Activated naive CD8-positive, alpha-beta T cell (primary cell): ENCODE data around the gene TRPC4AP.

Experiments
- H3K27ac Mint-ChIP-seq: one replicate; pipeline ENCODE4 v1.8.0; 2021; ENCODE audit warnings: mixed read lengths
- H3K27me3 Mint-ChIP-seq: one replicate; pipeline ENCODE4 v1.8.0; 2021; ENCODE audit warnings: mixed read lengths
- H3K36me3 Mint-ChIP-seq: one replicate; pipeline ENCODE4 v1.8.0; 2021; ENCODE audit warnings: mixed read lengths
- H3K4me1 Mint-ChIP-seq: one replicate; pipeline ENCODE4 v1.8.0; 2021; ENCODE audit warnings: low read depth, mixed read lengths
- H3K4me3 Mint-ChIP-seq: one replicate; pipeline ENCODE4 v1.8.0; 2021; ENCODE audit warnings: mild to moderate bottlenecking, mixed read lengths
- H3K9me3 Mint-ChIP-seq: one replicate; pipeline ENCODE4 v1.8.0; 2021; ENCODE audit warnings: low read depth, mixed read lengths

TRPC4AP gene

DNA sequence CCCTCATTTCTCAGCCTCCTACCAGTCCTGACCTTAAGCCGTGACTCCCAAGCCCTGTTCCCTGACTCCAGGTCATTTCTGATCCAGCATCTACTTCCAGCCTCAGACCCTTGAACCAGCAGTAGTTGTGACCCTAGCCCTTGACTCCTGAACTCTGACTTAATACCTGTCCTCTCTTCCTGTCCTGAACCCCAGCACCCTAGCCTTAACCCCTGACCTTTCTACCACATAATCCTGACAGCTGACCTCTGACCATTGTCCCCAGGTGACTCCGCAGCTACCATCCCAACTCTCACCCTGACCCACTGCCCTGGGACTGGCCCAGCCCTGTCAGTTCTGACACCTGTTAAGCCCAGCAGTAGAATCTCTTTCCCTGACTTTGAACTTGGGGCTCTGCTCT is 94.8 kb downstream of the TRPC4AP start:
- no peaks in the 10 kb centered on the region for H3K27me3 Mint-ChIP-seq
- H3K4me3 Mint-ChIP-seq, result no peak overlapping the region
- no peaks in the 10 kb centered on the region for H3K4me1 Mint-ChIP-seq
- no peaks in the 10 kb centered on the region for H3K9me3 Mint-ChIP-seq
- H3K36me3 Mint-ChIP-seq, result peaks cover 3% of the 10 kb centered on the region
- H3K27ac Mint-ChIP-seq, result peak overlapping the region; percentile 55

DNA sequence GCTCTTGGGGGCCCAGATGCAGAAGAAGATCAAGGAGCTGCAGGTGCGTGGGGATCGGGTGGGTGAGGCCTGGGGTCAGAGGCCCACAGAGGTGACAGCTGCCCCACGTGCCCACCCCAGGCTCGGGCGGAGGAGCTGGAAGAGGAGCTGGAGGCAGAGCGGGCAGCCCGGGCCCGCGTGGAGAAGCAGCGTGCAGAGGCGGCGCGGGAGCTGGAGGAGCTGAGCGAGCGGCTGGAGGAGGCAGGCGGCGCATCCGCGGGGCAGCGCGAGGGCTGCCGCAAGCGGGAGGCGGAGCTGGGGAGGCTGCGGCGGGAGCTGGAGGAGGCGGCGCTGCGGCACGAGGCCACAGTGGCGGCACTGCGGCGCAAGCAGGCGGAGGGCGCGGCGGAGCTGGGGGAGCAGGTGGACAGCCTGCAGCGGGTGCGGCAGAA is 95.5 kb downstream of the TRPC4AP start:
- no peaks in the 10 kb centered on the region for H3K9me3 Mint-ChIP-seq
- H3K4me1 Mint-ChIP-seq, result no peaks in the 10 kb centered on the region
- no peak overlapping the region for H3K27ac Mint-ChIP-seq
- H3K27me3 Mint-ChIP-seq, result no peaks in the 10 kb centered on the region
- H3K4me3 Mint-ChIP-seq, result no peak overlapping the region
- peaks cover 3% of the 10 kb centered on the region for H3K36me3 Mint-ChIP-seq

DNA sequence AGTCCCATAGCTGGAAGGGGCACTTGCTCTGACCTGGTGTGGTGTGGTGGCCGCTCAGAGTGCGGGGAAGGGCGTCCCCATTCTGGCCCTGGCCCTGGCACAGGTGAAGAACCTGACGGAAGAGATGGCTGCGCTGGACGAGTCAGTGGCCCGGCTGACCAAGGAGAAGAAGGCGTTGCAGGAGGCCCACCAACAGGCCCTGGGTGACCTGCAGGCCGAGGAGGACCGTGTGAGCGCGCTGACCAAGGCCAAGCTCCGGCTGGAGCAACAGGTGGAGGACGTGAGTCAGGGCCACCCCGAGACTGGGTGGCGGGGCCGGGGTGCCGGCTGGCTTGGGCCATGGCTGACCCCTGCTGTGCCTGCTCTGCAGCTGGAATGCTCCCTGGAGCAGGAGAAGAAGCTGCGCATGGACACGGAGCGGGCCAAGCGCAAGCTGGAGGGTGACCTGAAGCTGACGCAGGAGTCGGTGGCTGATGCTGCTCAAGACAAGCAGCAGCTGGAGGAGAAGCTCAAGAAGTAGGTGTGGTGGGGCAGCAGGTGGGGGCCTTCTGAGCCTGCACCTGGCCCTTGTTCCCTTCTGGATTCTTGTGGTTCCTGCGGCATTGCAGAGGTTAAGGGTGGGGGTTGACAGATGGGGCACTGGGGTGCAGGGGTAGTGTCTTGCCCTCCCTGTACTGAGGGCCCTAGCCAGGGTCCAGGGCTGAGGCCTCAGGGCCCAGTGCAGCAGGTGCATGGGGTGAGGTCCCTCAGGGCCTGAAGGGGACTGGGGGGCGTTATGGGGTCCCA is 96.2 kb downstream of the TRPC4AP start:
- H3K9me3 Mint-ChIP-seq, result no peaks in the 10 kb centered on the region
- H3K36me3 Mint-ChIP-seq, result peaks cover 3% of the 10 kb centered on the region
- H3K4me1 Mint-ChIP-seq, result no peaks in the 10 kb centered on the region
- H3K4me3 Mint-ChIP-seq, result no peak overlapping the region
- no peak overlapping the region for H3K27ac Mint-ChIP-seq
- no peaks in the 10 kb centered on the region for H3K27me3 Mint-ChIP-seq

- H3K4me1 Mint-ChIP-seq, result no peaks in the 10 kb centered on the region
- no peaks in the 10 kb centered on the region for H3K9me3 Mint-ChIP-seq
- no peaks in the 10 kb centered on the region for H3K27me3 Mint-ChIP-seq
- no peak overlapping the region for H3K4me3 Mint-ChIP-seq
- no peak overlapping the region for H3K27ac Mint-ChIP-seq
- peaks cover 3% of the 10 kb centered on the region for H3K36me3 Mint-ChIP-seq
Observed at GRCh38 chr20:34995696-34996095, 96.9 kb downstream of the TRPC4AP start.

- no peaks in the 10 kb centered on the region for H3K9me3 Mint-ChIP-seq
- no peak overlapping the region for H3K27ac Mint-ChIP-seq
- no peaks in the 10 kb centered on the region for H3K4me1 Mint-ChIP-seq
- no peaks in the 10 kb centered on the region for H3K27me3 Mint-ChIP-seq
- peaks cover 3% of the 10 kb centered on the region for H3K36me3 Mint-ChIP-seq
- H3K4me3 Mint-ChIP-seq, result no peak overlapping the region
Observed at GRCh38 chr20:34995192-34995591, 97.4 kb downstream of the TRPC4AP start.

DNA sequence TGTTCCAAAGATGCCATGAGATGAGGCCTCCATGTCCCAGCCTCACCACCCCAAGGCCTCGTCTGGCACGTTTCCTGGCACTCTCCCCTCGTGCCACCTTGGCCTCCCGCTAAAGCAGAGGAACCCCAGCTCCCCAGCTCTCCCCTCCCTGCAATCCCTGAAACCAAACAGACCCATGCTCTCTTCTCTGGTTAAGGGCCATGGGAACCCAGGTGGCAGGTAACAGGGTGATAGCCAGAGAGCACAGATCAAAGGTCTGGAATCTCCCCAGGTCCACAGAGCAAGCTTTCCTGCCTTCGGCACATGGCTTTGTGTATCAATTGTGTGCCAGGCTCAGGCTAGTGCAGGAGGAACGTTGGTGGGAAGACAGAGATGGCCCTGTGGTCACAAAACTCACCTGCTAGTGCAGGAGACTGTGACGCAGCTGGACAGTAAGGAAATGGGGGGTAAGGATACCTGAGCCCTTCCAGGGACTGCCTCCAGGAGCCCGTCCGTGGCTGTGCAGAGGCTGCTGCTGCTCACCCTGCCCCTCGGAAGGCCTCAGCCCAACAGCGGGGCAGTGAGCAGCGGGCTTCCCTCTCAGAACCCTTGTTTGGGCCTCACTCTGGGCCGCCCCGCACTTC is 98.0 kb downstream of the TRPC4AP start:
- Mint-ChIP-seq H3K36me3 (peaks cover 3% of the 10 kb centered on the region), H3K4me3 (no peak overlapping the region), H3K27ac (no peak overlapping the region), H3K9me3 (no peaks in the 10 kb centered on the region), H3K4me1 (no peaks in the 10 kb centered on the region), H3K27me3 (no peaks in the 10 kb centered on the region)

- no peak overlapping the region for H3K27ac Mint-ChIP-seq
- H3K4me3 Mint-ChIP-seq, result no peak overlapping the region
- H3K36me3 Mint-ChIP-seq, result peaks cover 3% of the 10 kb centered on the region
- no peaks in the 10 kb centered on the region for H3K27me3 Mint-ChIP-seq
- H3K4me1 Mint-ChIP-seq, result no peaks in the 10 kb centered on the region
- no peaks in the 10 kb centered on the region for H3K9me3 Mint-ChIP-seq
Observed at GRCh38 chr20:34993941-34994508, 98.6 kb downstream of the TRPC4AP start.

DNA sequence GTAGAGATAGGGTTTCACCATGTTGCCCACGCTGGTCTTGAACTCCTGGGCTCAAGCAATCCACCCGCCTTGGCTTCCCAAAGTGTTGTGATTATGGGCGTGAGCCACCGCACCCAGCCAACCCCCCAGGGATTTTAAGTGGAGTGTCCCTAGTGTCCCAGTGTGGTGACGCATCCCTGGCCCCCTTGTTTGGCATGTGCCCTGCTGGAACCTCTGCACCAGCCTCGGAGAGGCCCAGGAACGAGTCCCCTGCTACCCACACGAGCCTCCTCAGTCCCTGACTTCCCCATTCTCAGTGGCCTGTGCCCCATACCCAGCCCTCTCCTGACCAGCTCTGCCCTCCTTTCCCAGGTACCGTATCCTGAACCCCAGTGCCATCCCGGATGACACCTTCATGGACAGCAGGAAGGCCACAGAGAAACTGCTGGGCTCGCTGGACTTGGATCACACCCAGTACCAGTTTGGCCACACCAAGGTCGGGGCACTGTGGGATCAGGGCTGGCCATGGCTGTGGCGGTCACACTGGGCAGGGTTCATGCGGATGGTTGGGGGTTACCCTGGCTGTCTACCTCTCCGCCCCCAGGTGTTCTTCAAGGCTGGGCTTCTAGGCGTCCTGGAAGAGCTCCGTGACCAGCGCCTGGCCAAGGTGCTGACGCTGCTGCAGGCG is 99.7 kb downstream of the TRPC4AP start:
- Mint-ChIP-seq H3K4me1 (no peaks in the 10 kb centered on the region), H3K36me3 (no peaks in the 10 kb centered on the region), H3K9me3 (no peaks in the 10 kb centered on the region), H3K27me3 (no peaks in the 10 kb centered on the region), H3K27ac (no peak overlapping the region), H3K4me3 (no peak overlapping the region)

GRCh38 chr20:34990661-34991214 is 101.9 kb downstream of the TRPC4AP start:
- Mint-ChIP-seq H3K27me3 (no peaks in the 10 kb centered on the region), H3K27ac (no peak overlapping the region), H3K4me1 (no peaks in the 10 kb centered on the region), H3K36me3 (no peaks in the 10 kb centered on the region), H3K4me3 (no peak overlapping the region), H3K9me3 (no peaks in the 10 kb centered on the region)

DNA sequence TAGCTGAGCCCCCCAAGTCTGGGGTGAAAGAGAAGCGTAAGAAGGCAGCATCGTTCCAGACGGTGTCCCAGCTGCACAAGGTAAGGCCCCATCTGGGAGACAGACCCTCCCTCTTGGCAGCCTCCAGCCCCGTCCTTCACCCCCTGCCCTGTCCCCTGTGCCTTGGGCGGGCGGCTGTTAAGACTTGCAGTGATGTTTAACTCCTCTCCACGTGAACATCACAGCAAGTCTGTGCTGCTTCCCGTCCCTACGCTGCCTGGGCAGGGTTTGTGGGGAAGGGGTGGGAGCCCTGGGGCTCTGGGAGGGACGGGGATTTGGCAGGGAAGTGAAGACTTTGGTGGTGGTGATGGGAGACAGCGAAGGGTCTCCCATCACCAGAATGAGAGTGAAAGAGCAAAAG is 102.4 kb downstream of the TRPC4AP start:
- H3K4me3 Mint-ChIP-seq, result no peak overlapping the region
- no peak overlapping the region for H3K27ac Mint-ChIP-seq
- H3K36me3 Mint-ChIP-seq, result no peaks in the 10 kb centered on the region
- H3K27me3 Mint-ChIP-seq, result no peaks in the 10 kb centered on the region
- H3K4me1 Mint-ChIP-seq, result no peaks in the 10 kb centered on the region
- H3K9me3 Mint-ChIP-seq, result no peaks in the 10 kb centered on the region

DNA sequence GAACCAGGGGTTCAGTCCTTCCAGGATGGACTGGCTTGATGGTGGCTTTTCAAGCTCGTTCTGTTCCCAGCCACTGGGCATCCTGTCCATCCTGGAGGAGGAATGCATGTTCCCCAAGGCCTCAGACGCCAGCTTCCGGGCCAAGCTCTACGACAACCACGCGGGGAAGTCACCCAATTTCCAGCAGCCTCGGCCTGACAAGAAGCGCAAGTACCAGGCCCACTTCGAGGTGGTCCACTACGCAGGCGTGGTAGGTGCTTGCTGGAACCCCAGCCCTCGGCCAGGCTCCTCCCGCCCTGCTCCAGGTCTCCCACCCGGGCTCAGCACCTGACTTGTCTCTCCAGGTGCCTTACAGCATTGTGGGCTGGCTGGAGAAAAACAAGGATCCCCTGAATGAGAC is 102.9 kb downstream of the TRPC4AP start:
- Mint-ChIP-seq H3K27ac (no peak overlapping the region), H3K36me3 (no peaks in the 10 kb centered on the region), H3K4me3 (no peak overlapping the region), H3K27me3 (no peaks in the 10 kb centered on the region), H3K9me3 (no peaks in the 10 kb centered on the region), H3K4me1 (no peaks in the 10 kb centered on the region)

- Mint-ChIP-seq H3K4me3 (no peak overlapping the region), H3K27me3 (no peaks in the 10 kb centered on the region), H3K36me3 (no peaks in the 10 kb centered on the region), H3K27ac (no peak overlapping the region), H3K4me1 (no peaks in the 10 kb centered on the region), H3K9me3 (no peaks in the 10 kb centered on the region)
Observed at GRCh38 chr20:34989118-34989517, 103.5 kb downstream of the TRPC4AP start.

DNA sequence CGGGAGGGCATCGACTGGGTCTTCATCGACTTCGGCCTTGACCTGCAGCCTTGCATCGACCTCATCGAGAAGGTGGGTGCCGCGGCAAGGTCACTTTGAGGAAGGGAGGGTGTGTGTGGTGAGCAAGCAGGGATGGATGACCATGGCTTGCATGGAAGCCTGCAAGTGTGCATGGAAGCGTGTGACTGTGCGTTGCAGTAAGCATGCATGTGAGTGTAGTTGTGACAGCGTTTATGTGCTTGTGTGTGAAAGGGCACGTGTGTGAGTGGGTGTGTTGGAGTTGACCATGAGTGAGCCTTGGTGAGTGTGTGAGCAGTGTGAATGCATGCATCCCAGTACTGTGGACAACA is 104.4 kb downstream of the TRPC4AP start:
- Mint-ChIP-seq H3K9me3 (no peaks in the 10 kb centered on the region), H3K36me3 (no peaks in the 10 kb centered on the region), H3K27me3 (peaks cover 2% of the 10 kb centered on the region), H3K4me3 (no peak overlapping the region), H3K4me1 (no peaks in the 10 kb centered on the region), H3K27ac (no peak overlapping the region)

DNA sequence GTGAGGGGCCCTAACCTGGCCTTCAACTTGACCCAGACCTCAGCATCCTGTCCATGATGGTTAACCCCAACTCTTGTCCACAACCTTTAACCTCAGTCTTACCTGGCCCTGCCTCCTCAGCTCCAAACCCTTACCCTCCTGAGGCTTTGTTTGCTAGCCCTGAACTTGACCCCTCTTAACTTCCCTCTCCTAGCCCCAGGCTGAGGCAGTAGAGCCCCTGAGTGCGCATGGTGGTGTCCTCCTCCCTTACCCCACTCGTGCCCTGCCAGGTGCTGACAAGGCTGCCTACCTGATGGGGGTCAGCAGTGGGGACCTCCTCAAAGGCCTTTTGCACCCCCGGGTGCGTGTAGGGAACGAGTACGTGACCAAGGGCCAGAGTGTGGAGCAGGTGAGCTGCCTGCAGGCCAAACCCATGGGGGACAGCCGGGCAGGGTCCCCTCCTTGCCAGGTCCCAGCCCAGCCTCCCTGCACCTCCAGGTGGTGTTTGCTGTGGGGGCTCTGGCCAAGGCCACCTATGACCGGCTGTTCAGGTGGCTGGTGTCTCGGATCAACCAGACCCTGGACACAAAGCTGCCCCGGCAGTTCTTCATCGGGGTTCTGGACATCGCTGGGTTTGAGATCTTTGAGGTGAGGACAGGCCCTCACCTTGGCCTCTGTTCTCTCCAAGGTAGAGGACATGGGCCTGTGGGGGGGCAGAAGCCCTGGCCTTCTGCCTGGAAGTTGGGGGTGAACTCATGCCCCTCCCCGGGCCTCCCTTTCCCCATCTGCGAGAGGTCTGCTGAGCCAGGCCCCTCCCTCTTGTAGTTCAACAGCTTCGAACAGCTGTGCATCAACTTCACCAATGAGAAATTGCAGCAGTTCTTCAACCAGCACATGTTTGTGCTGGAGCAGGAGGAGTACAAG is 105.1 kb downstream of the TRPC4AP start:
- no peaks in the 10 kb centered on the region for H3K4me1 Mint-ChIP-seq
- no peak overlapping the region for H3K27ac Mint-ChIP-seq
- H3K9me3 Mint-ChIP-seq, result no peaks in the 10 kb centered on the region
- no peaks in the 10 kb centered on the region for H3K36me3 Mint-ChIP-seq
- H3K27me3 Mint-ChIP-seq, result peaks cover 4% of the 10 kb centered on the region
- no peak overlapping the region for H3K4me3 Mint-ChIP-seq
